Esophagus squamous epithelium (tissue), 5 donors: Measurements from ENCODE around the gene YAF2. TPM values are rescaled to one million over a fixed set of nuclear protein-coding genes. Genes with fewer than 3 reads are reported as not detected.

ENCODE experiments used
- DNase-seq: peaks from one replicate; lab custom pipeline; 2025; lab: John Stamatoyannopoulos, UW
- H3K27ac ChIP-seq, 4 donors: fragments of 200-600 bp; sonication (generic); one replicate each; pipeline ENCODE4 v1.5.1; 2016 to 2019; ENCODE audit warnings: mild to moderate bottlenecking in 1 of 4
- H3K27me3 ChIP-seq, 4 donors: fragments of 200-600 bp; sonication (generic); 1 replicate in 3 of 4; 2 replicates in 1 of 4; pipeline versions ENCODE4 v1.5.1 to v1.6.0; 2017 to 2021; ENCODE audit warnings: antibody characterized with exemption in 1 of 4
- H3K36me3 ChIP-seq, 3 donors: fragments of 200-600 bp; sonication (generic); one replicate each; pipeline ENCODE4 v1.5.1; 2016 to 2019
- H3K4me1 ChIP-seq, 3 donors: fragments of 200-600 bp; sonication (generic); one replicate each; pipeline ENCODE4 v1.5.1; 2017 to 2019
- H3K4me3 ChIP-seq, 4 donors: fragments of 200-600 bp; sonication (generic); 1 replicate in 3 of 4; 2 replicates in 1 of 4; pipeline ENCODE4 v1.5.1; 2016 to 2019; ENCODE audit warnings: mild to moderate bottlenecking in 2 of 4, moderate library complexity in 1 of 4
- H3K9me3 ChIP-seq, 3 donors: fragments of 200-600 bp; sonication (generic); one replicate each; pipeline ENCODE4 v1.5.1; 2016 to 2019
- CTCF ChIP-seq, 6 experiments: fragments of 450-650 bp in 4 of 6; fragments of 200-600 bp in 2 of 6; sonication (generic) in 2 of 6; IDR thresholded peaks; one replicate each; pipeline ENCODE4 v1.5.1; 2016 to 2019; ENCODE audit warnings: antibody characterized with exemption in 6 of 6, mild to moderate bottlenecking in 4 of 6, moderate library complexity in 4 of 6
- POLR2A ChIP-seq, 4 donors: fragments of 450-650 bp; IDR thresholded peaks; one replicate each; pipeline ENCODE4 v1.6.1; 2017; ENCODE audit warnings: antibody characterized with exemption in 4 of 4, mild to moderate bottlenecking in 4 of 4, moderate library complexity in 3 of 4
- WGBS, 2 donors: methylation state at CpG; one replicate each; pipeline ENCODE4 v1.1.5; 2018; 5-methylcytosine and 5-hydroxymethylcytosine counted together
- intact Hi-C: fragments of 100-400 bp; cut with DNase I; formaldehyde crosslinking; loops from one replicate; pipeline ENCODE4 v1.15.0; 2022
- total RNA-seq, 4 donors: library from RNA; depleted of rRNA; stranded (reverse); fragments of >200 nt; gene quantifications; one replicate each; pipeline ENCODE4 v1.1.0, GENCODE V29; 2016
- donor health status: DM: yes; HTN: yes; CAD: no.

The YAF2 gene
- total RNA-seq, 4 donors from 2014 or later: 4.9 to 25.2 (median 12.4) TPM

DNA sequence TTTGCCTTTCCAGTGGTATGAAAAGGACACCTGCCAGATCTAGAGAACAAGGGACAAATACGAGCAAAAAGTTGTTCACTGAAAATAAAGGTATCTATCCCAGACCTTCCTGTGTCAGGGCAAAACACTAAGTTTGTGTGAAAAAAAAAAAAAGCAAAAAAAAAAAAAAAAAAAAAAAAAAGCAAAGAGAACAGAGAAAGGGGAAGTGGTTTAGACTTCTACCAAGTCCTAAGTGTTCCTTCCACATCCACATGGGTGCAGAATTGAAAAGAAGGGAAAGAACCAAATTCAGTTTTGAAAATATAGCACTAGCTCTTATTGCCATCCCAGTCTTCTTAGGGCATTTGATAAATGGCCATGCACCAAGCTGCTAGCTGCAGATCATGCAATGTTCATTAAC is 46.1 kb upstream of the YAF2 start:
- no peak for TF ChIP-seq POLR2A (IDR thresholded peaks at IDR 0.05)
- no peaks in the 10 kb centered on the region for H3K36me3 ChIP-seq
- WGBS, 2 donors: 56 to 67% methylated on average over 1 of the region's 1 CpG

DNA sequence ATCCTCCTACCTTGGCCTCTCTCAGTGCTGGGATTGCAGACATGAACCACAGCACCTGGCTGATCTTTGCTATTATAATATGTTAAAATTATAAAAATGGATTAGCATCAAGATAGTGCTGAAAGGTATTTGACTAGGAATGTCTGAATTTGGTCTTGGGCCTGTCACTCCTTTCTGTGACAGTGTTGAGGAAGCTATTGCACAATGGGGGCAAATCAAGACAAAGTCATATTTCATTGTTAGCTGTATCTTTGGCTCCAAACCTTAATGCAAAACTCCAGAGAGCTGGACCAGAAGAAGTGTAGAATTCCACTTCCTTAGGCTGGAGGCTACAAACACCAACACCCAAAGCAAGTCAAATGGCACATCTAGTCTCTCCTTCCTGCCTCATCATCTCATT is 45.7 kb upstream of the YAF2 start:
- no peak for TF ChIP-seq POLR2A (IDR thresholded peaks at IDR 0.05)
- no peaks in the 10 kb centered on the region for H3K9me3 ChIP-seq
- intact Hi-C loops: no loop called here
- peaks cover 0 to 15% (median 0%) of the 10 kb centered on the region in 4 donors for H3K27me3 ChIP-seq
- H3K36me3 ChIP-seq: no peaks in the 10 kb centered on the region
- H3K27ac ChIP-seq: no peak overlapping the region
- H3K4me3 ChIP-seq: no peak overlapping the region
- no peak for DNase-seq
- no peaks in the 10 kb centered on the region for H3K4me1 ChIP-seq

More for the DNA sequence above, 46.1 kb upstream of the YAF2 start:
- H3K27me3 ChIP-seq: peaks cover 0 to 16% (median 0%) of the 10 kb centered on the region in 4 donors
- DNase-seq: no peak
- intact Hi-C loops: no loop called here
- no peaks in the 10 kb centered on the region for H3K9me3 ChIP-seq
- H3K4me3 ChIP-seq: no peak overlapping the region
- H3K27ac ChIP-seq: no peak overlapping the region
- no peaks in the 10 kb centered on the region for H3K4me1 ChIP-seq

DNA sequence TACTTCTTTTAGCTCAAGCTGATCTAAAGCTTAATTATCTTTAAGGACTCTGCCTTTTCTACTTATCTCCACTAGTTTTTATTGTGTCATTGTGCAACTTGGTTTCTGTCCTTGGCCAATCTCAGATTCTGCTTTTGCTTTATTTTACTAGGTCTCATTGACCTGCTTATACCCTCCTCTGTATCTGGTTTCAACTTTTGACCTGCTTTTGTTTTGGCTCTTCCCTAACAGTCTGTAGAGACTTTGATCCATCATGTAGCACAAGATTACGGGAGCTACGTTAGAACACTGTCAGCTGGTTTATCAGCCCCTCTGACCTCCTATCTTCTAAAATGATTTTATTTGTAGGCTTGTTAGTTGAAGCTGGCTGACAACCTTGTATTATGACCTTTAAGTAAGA is 44.2 kb upstream of the YAF2 start:
- DNase-seq: no peak
- no peak overlapping the region for H3K27ac ChIP-seq
- intact Hi-C loops: no loop called here
- TF ChIP-seq POLR2A (IDR thresholded peaks at IDR 0.05) (no peak), CTCF (IDR thresholded peaks at IDR 0.05) (no peak)
- no peak overlapping the region for H3K4me3 ChIP-seq
- 67 to 80% methylated on average over 2 of the region's 2 CpGs for WGBS, 2 donors
- peaks cover 0 to 4% (median 0%) of the 10 kb centered on the region in 4 donors for H3K27me3 ChIP-seq
- no peaks in the 10 kb centered on the region for H3K4me1 ChIP-seq
- no peaks in the 10 kb centered on the region for H3K36me3 ChIP-seq
- no peaks in the 10 kb centered on the region for H3K9me3 ChIP-seq

DNA sequence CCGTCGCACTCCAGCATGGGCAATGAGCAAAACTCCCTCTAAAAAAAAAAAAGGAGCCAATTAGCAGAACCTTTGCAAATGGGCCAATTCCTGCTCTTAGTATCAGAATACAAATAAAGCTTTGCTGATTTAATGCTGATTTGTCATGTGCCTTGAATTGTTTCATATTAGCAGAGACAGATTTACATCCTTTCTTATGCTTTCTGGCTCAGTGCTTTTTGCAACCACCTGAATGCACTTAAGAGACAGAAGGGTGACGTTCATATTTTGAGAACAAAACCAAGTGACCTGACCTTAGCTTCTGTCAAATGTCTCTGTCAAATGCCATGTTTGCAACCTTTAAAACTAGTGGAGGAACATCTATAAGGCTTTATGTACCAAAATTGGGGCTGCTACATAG is 43.8 kb upstream of the YAF2 start:
- TF ChIP-seq CTCF (IDR thresholded peaks at IDR 0.05) (no peak), POLR2A (IDR thresholded peaks at IDR 0.05) (no peak)
- no peak for DNase-seq
- Histone ChIP-seq H3K4me3 (no peak overlapping the region), H3K9me3 (no peaks in the 10 kb centered on the region), H3K4me1 (no peaks in the 10 kb centered on the region), H3K27me3 (peaks cover 0 to 4% (median 0%) of the 10 kb centered on the region in 4 donors), H3K36me3 (no peaks in the 10 kb centered on the region), H3K27ac (no peak overlapping the region)
- 68 to 88% methylated on average over 3 of the region's 3 CpGs for WGBS, 2 donors
- intact Hi-C loops: no loop called here

- Histone ChIP-seq H3K27ac (no peak overlapping the region), H3K27me3 (peaks cover 0 to 4% (median 0%) of the 10 kb centered on the region in 4 donors), H3K4me1 (no peaks in the 10 kb centered on the region), H3K9me3 (no peaks in the 10 kb centered on the region), H3K4me3 (no peak overlapping the region), H3K36me3 (no peaks in the 10 kb centered on the region)
- TF ChIP-seq CTCF (IDR thresholded peaks at IDR 0.05) (no peak), POLR2A (IDR thresholded peaks at IDR 0.05) (no peak)
- intact Hi-C loops: no loop called here
- WGBS, 2 donors: 38 to 51% methylated on average over 2 to 3 of the region's 3 CpGs
- no peak for DNase-seq
Measured at GRCh38 chr12:42281278-42281677, 43.2 kb upstream of the YAF2 start.

- Histone ChIP-seq H3K4me3 (no peak overlapping the region), H3K36me3 (no peaks in the 10 kb centered on the region), H3K4me1 (no peaks in the 10 kb centered on the region), H3K27ac (no peak overlapping the region), H3K9me3 (peaks cover 0 to 8% (median 0%) of the 10 kb centered on the region in 3 donors), H3K27me3 (no peaks in the 10 kb centered on the region)
- intact Hi-C loops: no loop called here
- TF ChIP-seq POLR2A (IDR thresholded peaks at IDR 0.05): no peak
- TF ChIP-seq CTCF (IDR thresholded peaks at IDR 0.05): no peak
- DNase-seq: no peak
Measured at GRCh38 chr12:42278128-42278510, 40.1 kb upstream of the YAF2 start.
